B cell (primary cell): ENCODE data around the gene AKT1. TPM values are rescaled to one million over a fixed set of nuclear protein-coding genes. Genes with fewer than 3 reads are reported as not detected.

Experiments used
- ATAC-seq: fragments of 200-7000 bp; cut with Tn5 transposase; one replicate; pipeline ENCODE4 v1.10.0; 2021; ENCODE audit warnings: low read depth, mild to moderate bottlenecking, moderate number of reproducible peaks, moderate library complexity
- CTCF ChIA-PET: fragments of 350-600 bp; sonication (Branson Sonifier 250); formaldehyde crosslinking; loops from one replicate; lab custom pipeline; 2021; ENCODE audit warnings: antibody characterized with exemption, inconsistent platforms; lab: Charles Lee
- POLR2A ChIA-PET: fragments of 350-600 bp; sonication (Branson Sonifier 250); formaldehyde crosslinking; loops from one replicate; lab custom pipeline; 2021; ENCODE audit warnings: antibody characterized with exemption; lab: Charles Lee
- DNase-seq: peaks from one replicate; pipeline ENCODE4 v3.0.0; 2013
- H2AFZ ChIP-seq: 2 replicates; pipeline ENCODE4 v1.6.1; 2012; ENCODE audit warnings: mild to moderate bottlenecking, low read depth, low read length; ENCODE audit not compliant: insufficient read depth, poor library complexity, severe bottlenecking
- H3K27ac ChIP-seq, 2 donors: 1 replicate in 1 of 2; 2 replicates in 1 of 2; pipeline ENCODE4 v1.5.1; 2012 to 2013; ENCODE audit warnings: low read length in 2 of 2, mild to moderate bottlenecking in 2 of 2, moderate library complexity in 1 of 2
- H3K27me3 ChIP-seq, 4 experiments: fragments of 200-600 bp in 1 of 4; sonication (generic) in 1 of 4; replicated peaks in 1 of 4; 1 replicate in 2 of 4; 2 replicates in 2 of 4; pipeline versions ENCODE4 v1.6.1 to v1.7.0; 2013 to 2016; ENCODE audit warnings: low read length in 3 of 4, mild to moderate bottlenecking in 2 of 4, mixed read lengths in 1 of 4, moderate library complexity in 1 of 4; ENCODE audit not compliant: insufficient read depth in 4 of 4, control insufficient read depth in 3 of 4; ENCODE audit errors: control extremely low read depth in 1 of 4
- H3K36me3 ChIP-seq, 2 experiments: replicated peaks in 1 of 2; 1 replicate in 1 of 2; 2 replicates in 1 of 2; pipeline versions ENCODE4 v1.6.1 to v1.7.1; 2013; ENCODE audit warnings: low read length in 1 of 2; ENCODE audit not compliant: insufficient read depth in 2 of 2, control insufficient read depth in 1 of 2; ENCODE audit errors: control extremely low read depth in 1 of 2, extremely low read depth in 1 of 2
- H3K4me1 ChIP-seq, 2 donors: fragments of 200-600 bp in 1 of 2; sonication (generic) in 1 of 2; 1 replicate in 1 of 2; 2 replicates in 1 of 2; pipeline versions ENCODE4 v1.5.1 to v1.6.1; 2013 to 2017; ENCODE audit warnings: low read length in 2 of 2; ENCODE audit not compliant: control insufficient read depth in 2 of 2, insufficient read depth in 2 of 2
- H3K4me2 ChIP-seq: replicated peaks from 2 replicates; pipeline ENCODE3; 2012; ENCODE audit warnings: mild to moderate bottlenecking, low read depth, low read length; ENCODE audit not compliant: poor library complexity, severe bottlenecking
- H3K4me3 ChIP-seq, 5 experiments: fragments of 200-600 bp in 1 of 5; sonication (generic) in 1 of 5; 1 replicate in 3 of 5; 2 replicates in 2 of 5; pipeline versions ENCODE4 v1.5.1 to v1.7.0; 2011 to 2016; ENCODE audit warnings: low read length in 4 of 5, mild to moderate bottlenecking in 4 of 5, low read depth in 2 of 5, control low read depth in 1 of 5, moderate library complexity in 1 of 5; ENCODE audit not compliant: insufficient read depth in 1 of 5; ENCODE audit errors: control extremely low read depth in 1 of 5, extremely low read depth in 1 of 5
- H3K79me2 ChIP-seq: fragments of 200-600 bp; sonication (generic); one replicate; pipeline ENCODE4 v1.6.0; 2016; ENCODE audit warnings: low read length; ENCODE audit not compliant: control insufficient read depth, insufficient read depth
- H3K9ac ChIP-seq: fragments of 200-600 bp; sonication (generic); 2 replicates; pipeline ENCODE4 v1.6.1; 2017; ENCODE audit warnings: mild to moderate bottlenecking, low read length, moderate library complexity
- H3K9me3 ChIP-seq, 3 donors: one replicate each; pipeline versions ENCODE4 v1.6.1 to v1.7.1; 2013; ENCODE audit warnings: low read length in 2 of 3; ENCODE audit not compliant: control insufficient read depth in 2 of 3, insufficient read depth in 1 of 3; ENCODE audit errors: control extremely low read depth in 1 of 3
- H4K20me1 ChIP-seq: 2 replicates; pipeline ENCODE4 v1.6.0; 2012; ENCODE audit warnings: mild to moderate bottlenecking, low read length; ENCODE audit not compliant: insufficient read depth, control insufficient read depth, poor library complexity, severe bottlenecking
- H3K27ac Mint-ChIP-seq: one replicate; pipeline ENCODE4 v1.8.0; 2021; ENCODE audit warnings: mixed read lengths
- H3K27me3 Mint-ChIP-seq: one replicate; pipeline ENCODE4 v1.8.0; 2021; ENCODE audit warnings: mixed read lengths
- H3K4me1 Mint-ChIP-seq: one replicate; pipeline ENCODE4 v1.8.0; 2021; ENCODE audit warnings: mixed read lengths
- H3K4me3 Mint-ChIP-seq: one replicate; pipeline ENCODE4 v1.8.0; 2021; ENCODE audit warnings: mixed read lengths
- H3K9me3 Mint-ChIP-seq: one replicate; pipeline ENCODE4 v1.8.0; 2022; ENCODE audit warnings: mixed read lengths; ENCODE audit not compliant: insufficient read depth
- EZH2 ChIP-seq: IDR thresholded peaks from 2 replicates; pipeline ENCODE4 v1.6.1; 2012; ENCODE audit warnings: borderline replicate concordance, low read depth, mild to moderate bottlenecking, moderate library complexity, low read length; ENCODE audit not compliant: insufficient read depth, poor library complexity, severe bottlenecking
- WGBS: methylation state at CpG from one replicate; pipeline ENCODE4 v1.1.5; 2013; ENCODE audit warnings: missing lambda C conversion rate; ENCODE audit not compliant: insufficient coverage; 5-methylcytosine and 5-hydroxymethylcytosine counted together
- intact Hi-C: fragments of 100-400 bp; cut with micrococcal nuclease; formaldehyde crosslinking; loops from one replicate; pipeline ENCODE4 v1.10.0; 2022
- polyA plus RNA-seq: library from polyadenylated mRNA; depleted of rRNA; stranded (reverse); fragments of >200 nt; gene quantifications from 2 replicates; pipeline ENCODE4 v1.2.3, GENCODE V29; 2012
- total RNA-seq, 2 donors: library from RNA; stranded (reverse); fragments of 120-200 nt in 1 of 2; gene quantifications; 1 replicate in 1 of 2; 2 replicates in 1 of 2; pipeline versions ENCODE4 v1.2.3 to v1.2.4, GENCODE V29; 2013 to 2022
- TF ChIP-seq, protein P1 (sequence below): fragments of 200-600 bp; IDR thresholded peaks from one replicate; pipeline ENCODE4 v1.8.0; 2022; ENCODE audit warnings: antibody characterized with exemption, mild to moderate bottlenecking

AKT1 gene
- total and polyA plus RNA-seq, 2 donors (not counting 1 experiment from before 2014, with no cell fraction given) = 71.1 to 90.1 TPM

GRCh38 chr14:104813286-104813685 lies 17.7 kb upstream of the AKT1 start:
- peaks cover 9 to 19% of the 10 kb centered on the region in 2 donors for H3K4me1 ChIP-seq

GRCh38 chr14:104810316-104810715 lies 14.8 kb upstream of the AKT1 start:
- Histone ChIP-seq H3K9ac (no peak overlapping the region), H3K36me3 (no peaks in the 10 kb centered on the region), H3K4me2 (no peak overlapping the region), H3K4me3 (no peak overlapping the region), H3K9me3 (no peaks in the 10 kb centered on the region), H3K79me2 (peaks cover 18% of the 10 kb centered on the region), H3K27me3 (no peaks in the 10 kb centered on the region), H4K20me1 (peaks cover 2% of the 10 kb centered on the region), H3K4me1 (peaks cover 3 to 9% of the 10 kb centered on the region in 2 donors), H3K27ac (no peak overlapping the region), H2AFZ (no peak overlapping the region)
- intact Hi-C loops = no loop called here
- DNase-seq (no peak), ATAC-seq (no peak)
- Mint-ChIP-seq H3K4me1 (peaks cover 12% of the 10 kb centered on the region), H3K27me3 (no peaks in the 10 kb centered on the region), H3K9me3 (no peaks in the 10 kb centered on the region), H3K27ac (no peak overlapping the region), H3K4me3 (no peak overlapping the region)
- TF ChIP-seq EZH2 = no peak
- TF ChIP-seq, protein P1, sequence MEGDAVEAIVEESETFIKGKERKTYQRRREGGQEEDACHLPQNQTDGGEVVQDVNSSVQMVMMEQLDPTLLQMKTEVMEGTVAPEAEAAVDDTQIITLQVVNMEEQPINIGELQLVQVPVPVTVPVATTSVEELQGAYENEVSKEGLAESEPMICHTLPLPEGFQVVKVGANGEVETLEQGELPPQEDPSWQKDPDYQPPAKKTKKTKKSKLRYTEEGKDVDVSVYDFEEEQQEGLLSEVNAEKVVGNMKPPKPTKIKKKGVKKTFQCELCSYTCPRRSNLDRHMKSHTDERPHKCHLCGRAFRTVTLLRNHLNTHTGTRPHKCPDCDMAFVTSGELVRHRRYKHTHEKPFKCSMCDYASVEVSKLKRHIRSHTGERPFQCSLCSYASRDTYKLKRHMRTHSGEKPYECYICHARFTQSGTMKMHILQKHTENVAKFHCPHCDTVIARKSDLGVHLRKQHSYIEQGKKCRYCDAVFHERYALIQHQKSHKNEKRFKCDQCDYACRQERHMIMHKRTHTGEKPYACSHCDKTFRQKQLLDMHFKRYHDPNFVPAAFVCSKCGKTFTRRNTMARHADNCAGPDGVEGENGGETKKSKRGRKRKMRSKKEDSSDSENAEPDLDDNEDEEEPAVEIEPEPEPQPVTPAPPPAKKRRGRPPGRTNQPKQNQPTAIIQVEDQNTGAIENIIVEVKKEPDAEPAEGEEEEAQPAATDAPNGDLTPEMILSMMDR = no peak
- ChIA-PET CTCF (interaction anchor here (1.5 kb wide), 1 partner anchor 9 kb away, joined by 3 read pairs; the partner anchor contains the start of gene ZBTB42), POLR2A (no interaction called here)
- WGBS = 98% methylated on average over 10 of the region's 11 CpGs

More at GRCh38 chr14:104813286-104813685, 17.7 kb upstream of the AKT1 start:
- Mint-ChIP-seq H3K27ac (peak overlapping the region; percentile 27), H3K4me1 (peaks cover 20% of the 10 kb centered on the region), H3K9me3 (no peaks in the 10 kb centered on the region), H3K27me3 (no peaks in the 10 kb centered on the region), H3K4me3 (peak overlapping the region; percentile 63)
- H3K4me2 ChIP-seq = no peak overlapping the region
- 100% methylated on average over 2 of the region's 7 CpGs for WGBS
- H3K4me3 ChIP-seq = no peak overlapping the region
- H4K20me1 ChIP-seq = no peaks in the 10 kb centered on the region
- H3K27ac ChIP-seq = no peak overlapping the region
- intact Hi-C loops = no loop called here
- H3K79me2 ChIP-seq = peaks cover 20% of the 10 kb centered on the region
- H3K9me3 ChIP-seq = peaks cover 0 to 9% (median 0%) of the 10 kb centered on the region in 3 donors
- ATAC-seq = no peak
- no peaks in the 10 kb centered on the region for H3K27me3 ChIP-seq
- ChIA-PET POLR2A (no interaction called here), CTCF (interaction anchor here (1.0 to 2.4 kb wide), 2 partner anchors 12 to 45 kb away, joined by 3 to 7 read pairs; partner anchors contain the start of gene ZBTB42)
- no peaks in the 10 kb centered on the region for H3K36me3 ChIP-seq
- no peak for DNase-seq
- no peak overlapping the region for H2AFZ ChIP-seq
- no peak overlapping the region for H3K9ac ChIP-seq
- TF ChIP-seq EZH2 = no peak
- TF ChIP-seq, protein P1 = no peak
